HG03558 (cell line): Measurements from ENCODE around the gene KIF3A.

Experiments
- ATAC-seq: cut with Tn5 transposase; IDR thresholded peaks from one replicate; pipeline ENCODE4 v1.9.1; 2021; ENCODE audit warnings: moderate number of reproducible peaks; ENCODE audit not compliant: unreplicated experiment; ENCODE audit errors: extremely low read depth

Gene KIF3A

DNA sequence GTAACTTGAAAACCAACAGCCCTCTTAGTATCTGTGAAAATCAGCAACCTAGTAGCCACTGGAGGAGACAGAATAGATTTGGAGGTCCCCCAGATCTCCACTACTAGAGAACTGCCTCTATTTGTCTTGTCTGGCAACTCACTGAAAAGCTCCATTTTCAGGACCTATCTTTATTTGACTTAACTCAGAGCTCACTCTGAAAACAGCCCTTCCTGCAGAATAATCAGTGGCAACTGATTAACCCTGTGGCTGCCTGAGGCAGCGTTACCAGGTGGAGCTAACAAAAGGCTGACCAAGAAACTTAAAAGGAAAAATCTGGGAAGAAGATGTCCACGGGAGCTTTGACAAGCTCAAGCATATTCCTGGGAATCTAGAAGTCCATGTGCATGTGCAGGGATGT is 89.9 kb downstream of the KIF3A start:
- no peak for ATAC-seq

GRCh38 chr5:132646583-132647266 is 90.6 kb downstream of the KIF3A start:
- ATAC-seq, result no peak

- no peak for ATAC-seq
Observed at GRCh38 chr5:132644177-132644576, 93.2 kb downstream of the KIF3A start.
